Activated naive CD8-positive, alpha-beta T cell treated with anti-CD3 and anti-CD28 coated beads for 36 hours (primary cell): ENCODE measurements around the gene TMC1. TPM values are rescaled to one million over a fixed set of nuclear protein-coding genes. Genes with fewer than 3 reads are reported as not detected.

Source experiments
- DNase-seq: peaks from one replicate; pipeline ENCODE4 v3.0.0; 2021
- H3K27ac Mint-ChIP-seq: one replicate; pipeline ENCODE4 v1.8.0; 2022; ENCODE audit warnings: mild to moderate bottlenecking, moderate library complexity, mixed read lengths
- H3K27me3 Mint-ChIP-seq: one replicate; pipeline ENCODE4 v1.8.0; 2022; ENCODE audit warnings: mild to moderate bottlenecking, mixed read lengths
- H3K36me3 Mint-ChIP-seq: one replicate; pipeline ENCODE4 v1.8.0; 2021; ENCODE audit warnings: mild to moderate bottlenecking, mixed read lengths
- H3K4me1 Mint-ChIP-seq: one replicate; pipeline ENCODE4 v1.8.0; 2021; ENCODE audit warnings: mixed read lengths
- H3K4me3 Mint-ChIP-seq: one replicate; pipeline ENCODE4 v1.8.0; 2022; ENCODE audit warnings: mild to moderate bottlenecking, moderate library complexity, mixed read lengths
- H3K9me3 Mint-ChIP-seq: one replicate; pipeline ENCODE4 v1.8.0; 2022; ENCODE audit warnings: mixed read lengths
- total RNA-seq, 2 experiments: library from RNA; stranded (reverse); gene quantifications; one replicate each; pipeline ENCODE4 v1.2.3, GENCODE V29; 2021

TMC1 gene
- total RNA-seq, 2 experiments from 2014 or later = not detected

DNA sequence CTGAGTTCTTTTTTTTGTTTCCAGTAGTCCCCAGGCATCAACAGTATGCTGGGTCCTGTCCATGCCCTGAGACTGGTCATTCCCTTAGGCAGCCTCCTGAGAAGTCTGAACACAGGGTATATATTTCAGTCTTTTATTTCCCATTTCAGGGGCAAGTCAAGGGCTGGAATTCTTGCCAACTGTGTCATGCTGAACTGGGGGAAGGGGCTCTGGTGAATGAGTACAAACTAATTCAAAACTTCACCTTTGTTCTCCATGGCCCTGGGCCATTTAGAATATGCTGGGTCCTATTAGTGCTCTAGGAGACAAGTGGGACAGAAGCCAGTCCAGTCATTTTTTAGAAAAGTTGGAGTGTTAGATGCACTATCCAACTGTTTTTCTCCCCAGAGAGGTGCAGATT, 170.3 kb downstream of the TMC1 start:
- peaks cover 14% of the 10 kb centered on the region for H3K27me3 Mint-ChIP-seq
- no peak overlapping the region for H3K4me3 Mint-ChIP-seq
- H3K27ac Mint-ChIP-seq = no peak overlapping the region
- DNase-seq = no peak
- H3K9me3 Mint-ChIP-seq = no peaks in the 10 kb centered on the region
- H3K36me3 Mint-ChIP-seq = no peaks in the 10 kb centered on the region
- H3K4me1 Mint-ChIP-seq = no peaks in the 10 kb centered on the region

DNA sequence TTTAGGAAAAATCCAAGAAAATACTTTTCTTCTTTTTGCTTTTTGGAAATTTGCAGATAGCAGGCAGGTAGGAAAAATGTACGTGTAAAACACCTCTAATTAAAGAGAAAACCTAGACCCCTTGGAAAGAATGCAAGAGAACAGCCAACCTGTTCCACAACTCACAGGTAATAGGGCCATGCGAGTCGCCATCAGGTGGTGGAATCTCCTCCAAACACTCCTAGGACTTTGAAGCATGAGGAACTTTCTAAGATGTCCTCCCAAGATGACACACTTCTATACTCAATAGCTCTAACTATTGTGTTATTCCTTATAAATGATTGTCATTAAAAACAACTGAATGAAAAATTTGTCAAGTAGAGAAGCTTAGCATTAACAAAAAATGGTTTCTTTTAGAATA, 174.0 kb downstream of the TMC1 start:
- no peak overlapping the region for H3K27ac Mint-ChIP-seq
- H3K4me1 Mint-ChIP-seq = no peaks in the 10 kb centered on the region

DNA sequence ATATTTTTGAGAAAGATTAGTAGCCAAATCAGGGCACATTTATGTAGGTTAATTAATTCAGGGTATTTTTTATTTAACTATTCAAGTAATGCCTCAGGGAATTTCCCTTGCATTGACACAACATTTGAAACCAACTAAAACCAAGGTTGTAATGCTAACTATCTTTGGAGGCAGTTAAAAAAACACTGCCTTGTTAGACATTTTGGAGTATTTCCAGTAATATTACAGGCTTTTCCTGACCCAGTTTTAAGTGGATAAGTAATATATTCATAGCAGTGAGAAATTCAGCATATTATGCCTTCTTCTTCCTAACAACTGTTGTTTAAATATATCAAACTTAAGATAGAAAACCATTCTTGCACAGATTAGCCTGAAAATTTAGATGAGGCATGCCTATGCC, 175.1 kb downstream of the TMC1 start:
- Mint-ChIP-seq H3K9me3 (no peaks in the 10 kb centered on the region), H3K4me3 (no peak overlapping the region), H3K27me3 (peaks cover 18% of the 10 kb centered on the region), H3K27ac (no peak overlapping the region), H3K4me1 (no peaks in the 10 kb centered on the region), H3K36me3 (no peaks in the 10 kb centered on the region)
- no peak for DNase-seq

More for the DNA sequence above, 174.0 kb downstream of the TMC1 start:
- no peak for DNase-seq
- Mint-ChIP-seq H3K9me3 (no peaks in the 10 kb centered on the region), H3K27me3 (peaks cover 18% of the 10 kb centered on the region), H3K36me3 (no peaks in the 10 kb centered on the region), H3K4me3 (no peak overlapping the region)

DNA sequence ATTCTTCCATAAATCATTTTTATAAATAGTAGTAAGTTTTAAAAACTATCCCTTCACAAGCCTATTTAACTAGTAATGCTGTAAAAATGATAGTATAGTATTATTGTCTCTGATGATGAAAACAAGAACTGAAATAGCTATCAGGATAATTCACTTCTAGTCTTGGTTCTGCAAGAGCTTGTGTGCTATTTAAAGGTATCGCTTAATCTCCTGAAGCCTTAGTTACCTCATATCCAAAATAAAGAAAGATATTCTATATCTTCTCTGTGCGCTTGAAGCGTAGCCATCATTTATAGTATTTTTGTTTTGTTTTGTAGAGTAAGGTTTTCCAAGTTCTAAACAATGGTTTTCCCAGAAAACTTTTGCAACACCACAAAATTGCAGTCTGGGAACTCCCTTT, 180.1 kb downstream of the TMC1 start:
- Mint-ChIP-seq H3K4me1 (no peaks in the 10 kb centered on the region), H3K9me3 (no peaks in the 10 kb centered on the region), H3K27ac (no peak overlapping the region), H3K36me3 (no peaks in the 10 kb centered on the region), H3K4me3 (no peak overlapping the region), H3K27me3 (peaks cover 4% of the 10 kb centered on the region)
- DNase-seq = no peak

DNA sequence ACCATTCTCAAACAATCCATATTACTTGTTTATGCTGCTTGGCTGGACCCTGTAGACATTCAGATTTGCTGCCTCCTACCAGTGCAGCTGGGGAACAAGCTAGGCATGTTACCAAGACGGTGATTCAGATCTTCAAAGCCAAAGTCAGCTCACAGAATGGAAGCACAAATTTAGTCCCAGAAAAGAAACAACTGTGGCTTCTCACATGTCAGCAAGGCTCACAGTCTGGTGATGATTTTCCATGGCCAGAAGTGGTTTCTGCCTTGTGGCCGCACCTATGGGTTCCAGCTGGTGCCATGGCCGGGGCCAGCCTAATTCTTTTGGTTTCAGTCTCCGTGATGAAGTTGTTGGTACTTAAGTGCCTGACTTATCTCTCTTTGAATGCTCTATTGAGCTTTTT, 182.2 kb downstream of the TMC1 start:
- DNase-seq = no peak
- Mint-ChIP-seq H3K4me1 (no peaks in the 10 kb centered on the region), H3K27me3 (peaks cover 4% of the 10 kb centered on the region), H3K27ac (no peak overlapping the region), H3K4me3 (no peak overlapping the region), H3K36me3 (no peaks in the 10 kb centered on the region), H3K9me3 (no peaks in the 10 kb centered on the region)

DNA sequence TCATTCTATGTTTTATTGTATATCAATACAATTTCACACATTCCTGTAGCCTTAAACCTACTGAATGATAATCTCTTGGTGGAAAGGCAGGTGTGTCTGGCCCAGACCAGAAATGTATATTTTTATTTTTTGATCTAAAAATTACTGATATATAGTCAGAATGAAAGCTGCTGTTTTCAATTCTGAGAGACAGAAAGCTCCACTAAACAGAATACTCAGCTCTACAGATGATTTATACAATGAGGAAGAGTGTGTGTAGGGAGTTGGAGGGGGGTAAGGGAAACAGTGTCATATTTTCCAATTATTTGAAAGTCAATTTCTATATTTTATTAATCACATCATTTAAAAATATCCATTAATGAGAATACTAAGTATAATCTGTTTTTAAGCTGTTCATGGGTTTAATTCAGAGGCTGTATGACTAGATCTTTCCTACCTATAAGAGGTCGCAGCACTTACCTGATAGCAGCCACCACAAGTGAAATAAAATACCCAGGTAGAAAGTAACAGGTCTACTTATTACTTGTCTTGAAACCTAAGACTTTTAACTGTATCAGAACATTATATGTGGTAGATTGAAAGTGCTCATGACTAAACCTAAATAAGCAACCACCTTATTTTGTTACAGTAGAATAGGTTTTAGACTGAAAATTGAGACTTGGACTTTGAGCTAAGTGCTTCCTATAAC, 183.4 kb downstream of the TMC1 start:
- Mint-ChIP-seq H3K9me3 (peaks cover 4% of the 10 kb centered on the region), H3K27me3 (peaks cover 4% of the 10 kb centered on the region), H3K27ac (no peak overlapping the region), H3K4me1 (no peaks in the 10 kb centered on the region), H3K4me3 (no peak overlapping the region), H3K36me3 (no peaks in the 10 kb centered on the region)
- DNase-seq = no peak

DNA sequence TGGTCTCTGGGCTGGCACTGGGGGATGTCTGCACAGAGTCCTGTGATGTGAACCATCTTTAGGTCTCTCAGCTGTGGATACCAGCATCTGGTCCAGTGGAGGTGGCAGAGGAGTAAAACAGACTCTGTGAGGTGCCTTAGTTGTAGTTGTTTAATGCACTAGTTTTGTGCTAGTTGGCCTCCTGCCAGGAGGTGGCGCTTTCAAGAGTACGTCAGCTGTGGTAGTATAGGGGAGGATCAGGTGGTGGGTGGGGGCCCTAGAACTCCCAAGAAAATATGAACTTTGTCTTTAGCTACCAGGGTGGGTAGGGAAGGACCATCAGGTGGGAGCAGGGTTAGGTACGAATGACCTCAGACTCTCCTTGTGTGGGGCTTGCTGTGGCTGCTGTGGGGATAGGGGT, 197.1 kb downstream of the TMC1 start:
- no peak for DNase-seq
- Mint-ChIP-seq H3K4me1 (no peaks in the 10 kb centered on the region), H3K9me3 (no peaks in the 10 kb centered on the region), H3K27me3 (peaks cover 13% of the 10 kb centered on the region), H3K27ac (no peak overlapping the region), H3K4me3 (no peak overlapping the region), H3K36me3 (no peaks in the 10 kb centered on the region)

DNA sequence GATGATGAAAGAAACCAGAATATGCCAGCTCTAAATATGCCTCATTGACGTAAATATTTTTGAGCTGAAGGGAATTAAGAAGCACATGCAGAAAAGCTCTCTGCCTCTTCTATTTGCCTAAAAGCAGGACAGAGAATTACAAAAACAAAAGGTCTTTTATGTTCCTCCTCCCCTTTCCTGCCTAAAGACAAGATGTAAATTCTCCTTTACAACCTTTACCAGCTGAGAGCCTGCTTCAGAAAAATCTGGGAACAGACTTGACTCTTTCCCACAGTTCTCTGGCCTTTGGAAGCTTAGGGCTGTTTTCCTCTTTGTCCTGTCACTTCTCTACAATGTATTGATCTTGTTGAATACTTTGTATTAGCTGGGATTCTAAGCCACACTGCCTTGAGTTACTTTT, 199.7 kb downstream of the TMC1 start:
- no peaks in the 10 kb centered on the region for H3K4me1 Mint-ChIP-seq
- H3K4me3 Mint-ChIP-seq = no peak overlapping the region
- DNase-seq = no peak
- no peak overlapping the region for H3K27ac Mint-ChIP-seq
- no peaks in the 10 kb centered on the region for H3K36me3 Mint-ChIP-seq
- H3K27me3 Mint-ChIP-seq = peaks cover 13% of the 10 kb centered on the region
- H3K9me3 Mint-ChIP-seq = no peaks in the 10 kb centered on the region

DNA sequence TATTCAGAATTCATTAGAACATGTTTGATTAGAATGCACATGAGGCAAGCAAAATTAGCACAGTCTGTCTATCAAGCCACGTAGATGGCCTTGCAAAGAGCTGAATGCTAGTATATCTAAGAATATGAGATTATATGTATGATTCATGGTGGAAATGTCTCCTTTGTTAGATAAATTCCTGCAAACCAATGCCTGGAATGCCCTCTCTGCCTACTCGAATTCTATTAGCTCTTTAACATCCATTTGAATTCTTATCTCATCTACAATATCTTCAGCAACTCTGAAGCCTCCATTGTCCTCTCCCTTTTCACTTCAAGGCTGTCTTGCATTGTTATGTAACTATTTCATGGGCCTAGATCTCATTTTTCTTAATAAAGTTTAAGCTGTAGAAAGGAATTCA, 205.5 kb downstream of the TMC1 start:
- Mint-ChIP-seq H3K36me3 (no peaks in the 10 kb centered on the region), H3K4me1 (no peaks in the 10 kb centered on the region), H3K4me3 (no peak overlapping the region), H3K9me3 (no peaks in the 10 kb centered on the region), H3K27ac (no peak overlapping the region), H3K27me3 (peaks cover 4% of the 10 kb centered on the region)
- no peak for DNase-seq

DNA sequence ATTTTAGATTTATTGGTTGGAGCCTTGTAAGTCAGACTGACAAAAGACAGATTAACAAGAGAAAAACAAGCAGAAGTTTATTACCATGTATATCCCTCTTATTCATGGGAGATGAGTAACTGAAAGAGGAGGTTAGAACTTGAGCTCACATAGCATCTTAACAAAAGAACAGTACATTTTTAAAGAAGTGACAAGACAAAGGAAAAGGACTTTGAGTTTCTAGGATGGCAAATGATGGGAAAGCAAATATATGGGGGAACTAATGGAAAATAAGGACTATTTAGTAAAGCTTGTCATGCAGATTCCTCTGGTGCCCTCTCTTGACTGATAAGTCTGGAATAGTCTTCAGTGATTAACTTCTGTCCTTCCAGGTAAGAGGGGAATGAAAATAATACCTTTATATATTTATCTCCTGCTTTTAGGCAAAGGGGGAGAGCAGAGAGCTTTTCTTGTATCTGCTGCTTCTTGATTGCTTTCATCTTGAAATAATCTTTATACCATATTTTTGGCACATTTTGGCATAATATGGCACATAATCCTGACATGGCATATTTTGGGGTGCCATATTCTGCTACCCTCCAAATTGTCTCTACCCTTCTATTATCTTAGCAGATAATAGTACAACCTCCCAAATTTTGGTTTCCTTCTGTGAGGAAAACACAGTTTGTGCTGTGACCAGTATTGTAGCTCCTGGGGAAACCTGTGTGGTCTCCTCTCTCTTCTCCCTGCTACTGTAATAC, 206.8 kb downstream of the TMC1 start:
- H3K9me3 Mint-ChIP-seq = no peaks in the 10 kb centered on the region

DNA sequence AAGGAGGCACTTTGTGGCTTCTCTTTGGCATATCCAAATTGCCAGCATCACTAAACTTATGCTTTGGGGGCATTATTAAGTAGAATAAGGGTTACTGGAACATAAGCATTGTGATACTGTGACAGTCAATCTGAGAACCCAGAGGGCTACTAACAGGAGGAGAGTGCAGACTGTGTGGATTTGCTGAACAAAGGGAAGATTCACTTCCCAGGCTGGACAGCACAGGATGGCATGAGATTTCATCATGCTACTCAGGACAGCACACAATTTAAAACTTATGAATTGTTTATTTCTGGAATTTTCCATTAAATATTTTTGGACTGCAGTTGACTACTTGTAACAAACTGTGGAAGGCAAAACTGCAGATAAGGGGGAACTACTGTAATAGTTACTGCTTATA, 212.5 kb downstream of the TMC1 start:
- no peak for DNase-seq
- no peak overlapping the region for H3K27ac Mint-ChIP-seq
- H3K4me3 Mint-ChIP-seq = no peak overlapping the region
- peaks cover 13% of the 10 kb centered on the region for H3K27me3 Mint-ChIP-seq
- no peaks in the 10 kb centered on the region for H3K4me1 Mint-ChIP-seq
- H3K36me3 Mint-ChIP-seq = no peaks in the 10 kb centered on the region
- no peaks in the 10 kb centered on the region for H3K9me3 Mint-ChIP-seq

More for the DNA sequence above, 206.8 kb downstream of the TMC1 start:
- Mint-ChIP-seq H3K4me1 (no peaks in the 10 kb centered on the region), H3K4me3 (no peak overlapping the region), H3K27me3 (peaks cover 4% of the 10 kb centered on the region), H3K36me3 (no peaks in the 10 kb centered on the region), H3K27ac (no peak overlapping the region)
- DNase-seq = no peak

DNA sequence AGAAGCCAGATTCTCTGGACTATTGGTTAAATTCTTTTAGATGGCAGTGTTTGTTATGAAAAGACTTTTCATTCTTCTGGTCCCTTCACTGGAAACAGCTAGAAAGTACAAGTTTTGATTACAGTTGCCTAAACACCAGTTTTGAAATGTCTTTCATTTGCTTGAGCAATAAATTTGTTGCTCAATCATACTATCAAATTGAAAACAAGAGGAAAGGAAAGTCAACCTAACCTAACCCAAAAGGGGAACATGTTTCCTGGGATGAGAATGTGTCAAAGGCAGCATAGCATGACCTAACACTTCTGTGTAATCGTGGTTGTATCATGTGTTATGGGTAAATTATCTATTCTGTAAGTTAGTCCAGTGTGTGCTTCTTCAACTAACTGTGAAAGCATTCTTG, 213.2 kb downstream of the TMC1 start:
- H3K27me3 Mint-ChIP-seq = peaks cover 13% of the 10 kb centered on the region

DNA sequence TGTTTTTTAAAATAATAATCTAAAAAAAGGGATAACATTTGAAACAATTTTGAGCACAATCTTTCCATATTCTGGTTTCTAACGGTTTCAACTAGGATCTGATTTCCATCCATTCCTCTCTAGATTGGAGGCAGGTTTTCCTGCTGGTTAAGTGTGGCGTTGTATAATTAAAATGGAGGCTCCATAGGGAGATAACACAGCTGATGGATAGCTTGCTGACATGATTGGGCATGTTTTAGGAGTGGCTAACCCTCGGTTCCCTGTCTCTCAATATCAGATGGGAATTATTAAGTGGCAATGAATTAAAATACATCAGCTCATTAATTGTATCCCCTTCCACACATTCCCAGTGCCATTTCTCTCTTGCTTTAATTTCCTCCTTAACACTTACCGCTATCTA, 222.4 kb downstream of the TMC1 start:
- Mint-ChIP-seq H3K36me3 (no peaks in the 10 kb centered on the region), H3K27ac (no peak overlapping the region), H3K4me1 (no peaks in the 10 kb centered on the region), H3K27me3 (peaks cover 5% of the 10 kb centered on the region), H3K9me3 (no peaks in the 10 kb centered on the region), H3K4me3 (no peak overlapping the region)
- no peak for DNase-seq

More for the DNA sequence above, 213.2 kb downstream of the TMC1 start:
- no peak for DNase-seq
- Mint-ChIP-seq H3K9me3 (no peaks in the 10 kb centered on the region), H3K4me3 (no peak overlapping the region), H3K4me1 (no peaks in the 10 kb centered on the region), H3K27ac (no peak overlapping the region), H3K36me3 (no peaks in the 10 kb centered on the region)

DNA sequence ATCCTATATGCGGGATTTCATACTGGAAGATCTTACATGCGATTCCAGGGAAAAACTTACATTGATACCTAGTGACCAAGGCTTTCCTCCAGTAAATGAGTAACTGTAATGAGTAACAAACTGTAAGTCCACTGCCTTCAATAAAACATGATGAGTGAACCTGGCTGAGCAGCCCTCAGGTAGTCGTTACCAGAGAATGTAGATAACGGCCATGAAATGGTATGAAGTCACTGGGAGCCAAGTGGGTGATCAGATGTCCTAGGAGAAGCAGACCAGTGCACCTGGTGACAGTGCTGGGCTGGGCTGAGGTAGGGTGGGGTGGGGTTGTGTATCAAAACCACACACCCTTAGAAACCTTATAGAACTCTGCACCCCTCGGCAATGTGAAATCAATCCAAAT, 227.9 kb downstream of the TMC1 start:
- no peaks in the 10 kb centered on the region for H3K9me3 Mint-ChIP-seq
- H3K4me3 Mint-ChIP-seq = no peak overlapping the region
- no peaks in the 10 kb centered on the region for H3K27me3 Mint-ChIP-seq
- no peaks in the 10 kb centered on the region for H3K4me1 Mint-ChIP-seq
- H3K27ac Mint-ChIP-seq = no peak overlapping the region
- DNase-seq = no peak
- no peaks in the 10 kb centered on the region for H3K36me3 Mint-ChIP-seq

DNA sequence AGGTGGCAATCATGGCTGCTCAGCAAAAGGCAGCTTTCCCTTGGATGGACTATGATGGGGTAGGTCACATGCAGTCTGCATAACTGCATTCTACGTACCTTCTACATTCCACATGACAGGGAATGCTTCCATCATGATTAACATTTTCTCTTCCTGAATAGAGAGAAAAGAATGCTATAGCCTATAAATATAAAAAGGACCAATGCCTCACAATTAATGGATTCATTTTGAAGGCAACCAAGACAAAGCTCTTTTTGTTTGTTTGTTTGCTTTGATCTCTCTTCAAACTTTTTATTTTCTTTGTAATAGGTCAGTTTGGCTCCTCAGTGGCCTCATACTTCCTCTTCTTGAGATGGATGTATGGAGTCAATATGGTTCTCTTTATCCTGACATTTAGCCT, 230.1 kb downstream of the TMC1 start:
- H3K36me3 Mint-ChIP-seq = no peaks in the 10 kb centered on the region
- H3K4me1 Mint-ChIP-seq = no peaks in the 10 kb centered on the region
- no peaks in the 10 kb centered on the region for H3K9me3 Mint-ChIP-seq
- H3K27ac Mint-ChIP-seq = no peak overlapping the region
- H3K27me3 Mint-ChIP-seq = no peaks in the 10 kb centered on the region
- no peak overlapping the region for H3K4me3 Mint-ChIP-seq
- DNase-seq = no peak

DNA sequence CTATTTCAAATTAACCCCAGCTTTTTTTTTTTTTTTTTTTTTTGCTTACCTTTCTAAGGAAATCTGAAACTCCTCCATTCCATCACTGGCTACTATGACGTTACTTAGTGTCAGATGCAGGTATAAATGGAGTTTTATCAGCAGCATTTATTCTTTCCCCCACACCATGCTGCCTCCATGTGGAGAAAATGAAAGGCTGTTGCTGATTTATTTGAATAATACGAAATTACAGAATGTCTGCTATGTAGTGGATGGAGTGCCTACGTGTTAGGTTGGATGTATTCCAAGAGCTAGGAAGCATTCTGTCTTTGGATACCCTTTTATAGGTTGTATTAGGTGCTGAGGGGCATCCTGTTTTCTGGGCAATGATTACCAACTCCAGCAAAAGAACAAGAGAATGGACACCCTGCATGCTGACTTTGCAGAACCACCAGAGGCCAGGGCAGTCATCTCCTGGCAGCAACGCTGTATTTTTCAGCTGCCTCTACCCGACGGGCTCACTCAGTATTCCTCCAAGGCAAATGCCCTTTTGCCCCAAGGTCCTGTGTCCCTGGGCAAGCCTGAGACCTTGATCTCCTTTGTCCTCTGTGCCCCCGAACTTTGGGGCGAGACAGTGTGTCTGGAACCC, 232.0 kb downstream of the TMC1 start:
- Mint-ChIP-seq H3K9me3 (no peaks in the 10 kb centered on the region), H3K4me3 (no peak overlapping the region), H3K27me3 (no peaks in the 10 kb centered on the region), H3K4me1 (no peaks in the 10 kb centered on the region), H3K27ac (no peak overlapping the region), H3K36me3 (no peaks in the 10 kb centered on the region)
- DNase-seq = no peak
